ENCODE results near the gene KMT5C.

The KMT5C gene

GRCh38 chr19:55341595-55342531 lies 2.2 kb downstream of the KMT5C start:
- no peak for DNase-seq (ENCODE audit: low read depth)
- TF ChIP-seq MYC (IDR thresholded peaks at IDR 0.05; ENCODE audit: low read depth, low read length): no peak
- no peak overlapping the region for H3K4me3 ChIP-seq (ENCODE audit: low read depth, low read length)

- DNase-seq (ENCODE audit: low read depth): no peak
Observed at GRCh38 chr19:55344444-55344843, 4.8 kb downstream of the KMT5C start.

DNA sequence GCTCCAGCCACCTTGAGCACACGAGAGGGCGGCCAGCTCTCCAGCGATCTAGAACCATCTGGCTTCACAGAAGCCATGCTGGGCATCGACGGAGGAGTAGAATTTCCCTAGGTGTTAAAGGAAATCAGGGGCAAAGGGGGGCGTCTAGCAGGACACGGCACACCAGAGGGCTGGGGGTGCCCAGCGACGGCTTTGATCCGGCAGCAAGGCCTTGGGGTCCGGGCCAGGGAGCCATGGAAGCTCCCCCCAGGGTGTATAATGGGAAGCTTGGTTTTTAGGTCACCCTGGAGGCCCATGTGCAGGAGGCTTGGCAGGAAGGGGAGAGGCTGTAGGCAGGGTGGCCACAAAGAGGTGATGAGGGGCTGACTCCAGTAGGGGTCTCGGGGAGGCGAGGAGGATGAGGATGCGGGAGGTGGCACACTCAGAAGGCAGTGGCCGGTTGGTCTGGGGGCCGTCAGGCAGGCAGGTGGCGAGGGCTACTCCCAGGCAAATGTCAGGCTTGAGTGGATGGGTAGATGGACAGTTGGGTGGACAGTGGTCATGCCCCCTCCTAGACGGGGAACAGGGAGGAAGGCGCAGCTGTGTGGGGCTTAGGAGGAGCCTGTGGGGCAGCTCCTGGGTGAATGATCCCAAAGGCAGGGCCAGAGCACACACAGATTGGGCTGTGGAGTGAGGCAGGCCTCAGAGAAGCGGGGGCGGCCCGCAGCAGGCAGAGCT lies 5.6 kb downstream of the KMT5C start:
- TF ChIP-seq POLR2A (IDR thresholded peaks at IDR 0.05; ENCODE audit: extremely low read depth, insufficient read length) (no peak), MAX (IDR thresholded peaks at IDR 0.05; ENCODE audit: low read depth, low read length) (no peak), MYC (IDR thresholded peaks at IDR 0.05; ENCODE audit: low read depth, low read length) (no peak)
- TF ChIP-seq, protein P1, sequence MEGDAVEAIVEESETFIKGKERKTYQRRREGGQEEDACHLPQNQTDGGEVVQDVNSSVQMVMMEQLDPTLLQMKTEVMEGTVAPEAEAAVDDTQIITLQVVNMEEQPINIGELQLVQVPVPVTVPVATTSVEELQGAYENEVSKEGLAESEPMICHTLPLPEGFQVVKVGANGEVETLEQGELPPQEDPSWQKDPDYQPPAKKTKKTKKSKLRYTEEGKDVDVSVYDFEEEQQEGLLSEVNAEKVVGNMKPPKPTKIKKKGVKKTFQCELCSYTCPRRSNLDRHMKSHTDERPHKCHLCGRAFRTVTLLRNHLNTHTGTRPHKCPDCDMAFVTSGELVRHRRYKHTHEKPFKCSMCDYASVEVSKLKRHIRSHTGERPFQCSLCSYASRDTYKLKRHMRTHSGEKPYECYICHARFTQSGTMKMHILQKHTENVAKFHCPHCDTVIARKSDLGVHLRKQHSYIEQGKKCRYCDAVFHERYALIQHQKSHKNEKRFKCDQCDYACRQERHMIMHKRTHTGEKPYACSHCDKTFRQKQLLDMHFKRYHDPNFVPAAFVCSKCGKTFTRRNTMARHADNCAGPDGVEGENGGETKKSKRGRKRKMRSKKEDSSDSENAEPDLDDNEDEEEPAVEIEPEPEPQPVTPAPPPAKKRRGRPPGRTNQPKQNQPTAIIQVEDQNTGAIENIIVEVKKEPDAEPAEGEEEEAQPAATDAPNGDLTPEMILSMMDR (IDR thresholded peaks at IDR 0.05; ENCODE audit: low read depth, low read length): no peak
- H3K4me3 ChIP-seq (ENCODE audit: low read depth, low read length): no peak overlapping the region
- DNase-seq (ENCODE audit: low read depth): no peak

More at GRCh38 chr19:55344444-55344843, 4.8 kb downstream of the KMT5C start:
- no peak overlapping the region for H3K4me3 ChIP-seq (ENCODE audit: low read depth, low read length)
- TF ChIP-seq, protein P1 (IDR thresholded peaks at IDR 0.05; ENCODE audit: low read depth, low read length): no peak
- TF ChIP-seq MAX (IDR thresholded peaks at IDR 0.05; ENCODE audit: low read depth, low read length) (no peak), MYC (IDR thresholded peaks at IDR 0.05; ENCODE audit: low read depth, low read length) (no peak), POLR2A (IDR thresholded peaks at IDR 0.05; ENCODE audit: extremely low read depth, insufficient read length) (no peak)

- TF ChIP-seq, protein P1 (IDR thresholded peaks at IDR 0.05; ENCODE audit: low read depth, low read length): no peak
- TF ChIP-seq POLR2A (IDR thresholded peaks at IDR 0.05; ENCODE audit: extremely low read depth, insufficient read length) (no peak), MYC (IDR thresholded peaks at IDR 0.05; ENCODE audit: low read depth, low read length) (no peak), MAX (IDR thresholded peaks at IDR 0.05; ENCODE audit: low read depth, low read length) (no peak)
- no peak overlapping the region for H3K4me3 ChIP-seq (ENCODE audit: low read depth, low read length)
- DNase-seq (ENCODE audit: low read depth): no peak
Observed at GRCh38 chr19:55345818-55346724, 6.4 kb downstream of the KMT5C start.

GRCh38 chr19:55346725-55347441 lies 7.2 kb downstream of the KMT5C start:
- no peak for DNase-seq (ENCODE audit: low read depth)
- TF ChIP-seq MAX (IDR thresholded peaks at IDR 0.05; ENCODE audit: low read depth, low read length) (no peak), POLR2A (IDR thresholded peaks at IDR 0.05; ENCODE audit: extremely low read depth, insufficient read length) (no peak), MYC (IDR thresholded peaks at IDR 0.05; ENCODE audit: low read depth, low read length) (no peak)
- TF ChIP-seq, protein P1 (IDR thresholded peaks at IDR 0.05; ENCODE audit: low read depth, low read length): no peak
- H3K4me3 ChIP-seq (ENCODE audit: low read depth, low read length): no peak overlapping the region
